Measurements from ENCODE around the gene SLC16A14.

SLC16A14 gene

DNA sequence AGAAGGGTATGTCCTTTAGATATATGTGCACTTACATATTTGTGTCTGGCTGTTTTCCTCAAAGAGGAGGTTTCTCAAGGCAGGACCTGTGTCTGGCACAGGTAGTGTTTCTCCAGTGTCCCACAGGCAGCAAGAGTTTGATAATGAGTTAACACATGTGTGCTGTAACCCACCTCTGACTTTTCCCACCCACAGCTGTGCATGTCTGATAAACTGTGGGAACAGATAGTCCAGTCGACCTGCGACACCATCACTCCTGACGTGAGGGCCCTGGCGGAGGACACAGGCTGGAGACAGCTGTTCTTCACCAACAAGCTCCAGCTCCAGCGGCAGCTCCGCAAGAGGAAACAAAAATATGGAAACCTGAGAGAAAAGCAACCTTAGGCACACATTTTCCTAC is 58.2 kb downstream of the SLC16A14 start:
- H3K27me3 ChIP-seq (replicated peaks) = no peaks in the 10 kb centered on the region
- DNase-seq = no peak
- no peak overlapping the region for H3K27ac ChIP-seq
- TF ChIP-seq, protein P1, sequence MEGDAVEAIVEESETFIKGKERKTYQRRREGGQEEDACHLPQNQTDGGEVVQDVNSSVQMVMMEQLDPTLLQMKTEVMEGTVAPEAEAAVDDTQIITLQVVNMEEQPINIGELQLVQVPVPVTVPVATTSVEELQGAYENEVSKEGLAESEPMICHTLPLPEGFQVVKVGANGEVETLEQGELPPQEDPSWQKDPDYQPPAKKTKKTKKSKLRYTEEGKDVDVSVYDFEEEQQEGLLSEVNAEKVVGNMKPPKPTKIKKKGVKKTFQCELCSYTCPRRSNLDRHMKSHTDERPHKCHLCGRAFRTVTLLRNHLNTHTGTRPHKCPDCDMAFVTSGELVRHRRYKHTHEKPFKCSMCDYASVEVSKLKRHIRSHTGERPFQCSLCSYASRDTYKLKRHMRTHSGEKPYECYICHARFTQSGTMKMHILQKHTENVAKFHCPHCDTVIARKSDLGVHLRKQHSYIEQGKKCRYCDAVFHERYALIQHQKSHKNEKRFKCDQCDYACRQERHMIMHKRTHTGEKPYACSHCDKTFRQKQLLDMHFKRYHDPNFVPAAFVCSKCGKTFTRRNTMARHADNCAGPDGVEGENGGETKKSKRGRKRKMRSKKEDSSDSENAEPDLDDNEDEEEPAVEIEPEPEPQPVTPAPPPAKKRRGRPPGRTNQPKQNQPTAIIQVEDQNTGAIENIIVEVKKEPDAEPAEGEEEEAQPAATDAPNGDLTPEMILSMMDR (IDR thresholded peaks at IDR 0.05; ENCODE audit: low read depth, low read length, missing control alignments) = no peak
- in situ Hi-C loops (cut with HindIII; ENCODE audit: low pct_ligation_motif_present, low sequenced_read_pairs) = no loop called here
- H3K4me3 ChIP-seq (ENCODE audit: low read depth, low read length) = no peak overlapping the region
- H3K36me3 ChIP-seq (replicated peaks) = no peaks in the 10 kb centered on the region

DNA sequence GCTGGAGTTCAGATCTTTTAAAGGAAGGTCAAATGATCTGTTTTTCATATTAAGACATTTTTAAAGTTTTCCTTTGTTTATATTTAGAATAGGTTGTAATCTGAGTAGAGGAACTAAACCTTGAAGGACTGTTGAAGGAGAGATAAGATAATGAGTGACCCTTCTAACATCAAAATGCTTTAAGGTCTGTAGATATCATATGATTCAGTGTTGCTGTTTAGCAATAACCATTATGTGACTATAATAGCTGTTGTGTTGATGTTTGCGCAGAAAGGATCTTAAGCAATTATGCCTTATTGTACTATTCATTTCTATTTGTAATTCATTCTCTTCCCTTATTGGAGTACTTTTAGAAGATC is 60.0 kb downstream of the SLC16A14 start:
- in situ Hi-C loops (cut with HindIII; ENCODE audit: low pct_ligation_motif_present, low sequenced_read_pairs) = no loop called here
- Histone ChIP-seq H3K27ac (no peak overlapping the region), H3K36me3 (replicated peaks) (no peaks in the 10 kb centered on the region), H3K27me3 (replicated peaks) (no peaks in the 10 kb centered on the region), H3K4me3 (ENCODE audit: low read depth, low read length) (no peak overlapping the region)
- no peak for DNase-seq
- TF ChIP-seq, protein P1 (IDR thresholded peaks at IDR 0.05; ENCODE audit: low read depth, low read length, missing control alignments) = no peak

DNA sequence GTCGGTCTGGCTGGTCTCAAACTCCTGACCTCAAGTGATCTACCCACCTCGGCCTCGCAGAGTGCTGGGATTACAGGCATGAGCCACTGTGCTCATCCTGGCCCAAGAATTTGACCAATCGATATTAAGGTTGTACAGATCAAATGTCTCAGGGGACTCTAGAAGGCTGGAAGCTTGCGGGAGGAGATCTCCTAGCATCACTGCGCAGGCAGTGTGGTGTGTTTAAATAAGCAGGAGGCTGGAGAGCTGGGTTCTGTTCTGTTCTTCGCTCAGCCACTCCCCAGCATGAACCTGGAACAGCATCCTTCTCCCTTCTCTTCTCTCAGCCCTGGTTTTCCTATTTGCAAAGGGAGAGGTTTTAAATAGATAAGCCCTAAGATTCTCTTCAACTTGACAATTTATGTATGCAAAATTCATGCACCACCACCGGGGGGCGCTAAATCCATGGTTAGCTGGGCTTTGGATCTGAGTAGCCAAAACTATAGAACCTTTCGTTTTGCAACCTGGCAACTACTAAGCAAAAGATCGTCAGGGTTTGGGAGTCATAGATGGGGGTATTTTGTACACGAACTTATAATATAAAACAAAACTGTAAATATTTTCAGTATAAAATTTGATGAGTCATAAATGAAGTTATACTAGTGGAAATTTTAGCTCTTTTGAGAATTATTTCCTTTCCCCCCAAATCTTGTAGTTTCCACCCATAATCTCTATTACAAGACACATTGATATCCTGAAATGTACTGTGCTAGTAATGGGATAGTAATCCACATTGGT is 60.6 kb downstream of the SLC16A14 start:
- H3K4me3 ChIP-seq (ENCODE audit: low read depth, low read length) = no peak overlapping the region
- H3K36me3 ChIP-seq (replicated peaks) = no peaks in the 10 kb centered on the region
- H3K27me3 ChIP-seq (replicated peaks) = no peaks in the 10 kb centered on the region
- in situ Hi-C loops (cut with HindIII; ENCODE audit: low pct_ligation_motif_present, low sequenced_read_pairs) = no loop called here
- TF ChIP-seq, protein P1 (IDR thresholded peaks at IDR 0.05; ENCODE audit: low read depth, low read length, missing control alignments) = peak; percentile 84
- peak; percentile 74 for DNase-seq
- no peak overlapping the region for H3K27ac ChIP-seq

DNA sequence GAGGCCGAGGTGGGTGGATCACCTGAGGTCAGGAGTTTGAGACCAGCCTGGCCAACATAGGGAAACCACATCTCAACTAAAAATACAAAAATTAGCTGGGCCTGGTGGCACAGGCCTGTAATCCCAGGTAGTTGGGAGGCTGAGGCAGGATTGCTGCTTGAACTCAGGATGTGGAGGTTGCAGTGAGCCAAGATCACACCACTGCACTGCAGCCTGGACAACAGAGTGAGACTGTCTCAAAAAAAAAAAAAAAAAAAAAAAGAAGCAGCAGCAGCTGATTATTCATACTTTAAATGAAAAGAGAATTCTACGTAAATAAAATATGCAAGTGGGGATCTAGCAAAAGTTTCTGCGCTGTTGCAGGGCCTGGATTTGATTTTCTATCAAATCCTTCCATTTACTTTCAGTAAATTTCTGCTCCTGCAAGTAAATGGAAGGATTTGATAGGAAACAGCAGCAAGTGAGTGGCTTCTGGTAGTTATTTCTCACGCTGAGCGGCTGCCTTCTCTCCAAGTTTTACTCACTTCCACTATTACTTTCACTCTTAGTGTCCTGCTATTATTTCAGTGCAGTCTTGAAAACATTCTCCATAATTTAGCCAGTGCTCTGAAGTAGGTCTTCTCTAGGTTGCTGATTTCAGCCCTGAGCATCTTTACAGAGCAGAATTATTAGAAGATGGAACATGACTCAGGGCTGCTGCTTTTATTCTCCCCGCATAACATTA is 68.4 kb downstream of the SLC16A14 start:
- in situ Hi-C loops (cut with HindIII; ENCODE audit: low pct_ligation_motif_present, low sequenced_read_pairs) = no loop called here
- H3K4me3 ChIP-seq (ENCODE audit: low read depth, low read length) = no peak overlapping the region
- H3K27me3 ChIP-seq (replicated peaks) = no peaks in the 10 kb centered on the region
- H3K36me3 ChIP-seq (replicated peaks) = no peaks in the 10 kb centered on the region
- TF ChIP-seq, protein P1 (IDR thresholded peaks at IDR 0.05; ENCODE audit: low read depth, low read length, missing control alignments) = no peak
- DNase-seq = no peak
- no peak overlapping the region for H3K27ac ChIP-seq

DNA sequence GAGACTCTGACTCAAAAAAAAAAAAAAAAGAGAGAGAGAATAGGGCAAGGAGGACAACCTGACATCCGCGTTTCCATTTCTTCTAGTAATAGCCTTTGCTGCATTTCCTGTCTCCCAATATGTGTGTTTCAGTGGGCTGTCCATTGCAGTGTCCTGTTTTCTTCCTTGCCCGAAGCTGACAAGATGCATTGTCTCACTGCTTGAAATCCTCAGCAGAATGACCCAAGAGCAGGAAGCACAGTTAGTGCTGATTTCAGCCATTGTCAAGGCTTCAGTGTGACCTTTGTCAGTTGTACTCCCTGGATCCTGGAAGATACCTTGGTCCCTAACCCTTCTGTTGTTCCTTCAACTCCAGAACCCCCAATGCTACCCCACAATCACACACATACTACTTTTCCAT is 71.2 kb downstream of the SLC16A14 start:
- Histone ChIP-seq H3K36me3 (replicated peaks) (no peaks in the 10 kb centered on the region), H3K27me3 (replicated peaks) (no peaks in the 10 kb centered on the region), H3K4me3 (ENCODE audit: low read depth, low read length) (no peak overlapping the region), H3K27ac (no peak overlapping the region)
- TF ChIP-seq, protein P1 (IDR thresholded peaks at IDR 0.05; ENCODE audit: low read depth, low read length, missing control alignments) = no peak
- no peak for DNase-seq
- in situ Hi-C loops (cut with HindIII; ENCODE audit: low pct_ligation_motif_present, low sequenced_read_pairs) = no loop called here

Data from brain microvascular endothelial cell (primary cell).